GM08714 (cell line): ENCODE results near the gene FGF4.
"Not testable (repeated sequence)": the region's sequence is repeated elsewhere in the genome, so short reads cannot be mapped to it uniquely, and the experiment has no call there.

Source experiments
- H3K4me3 ChIP-seq: fragments of 200-500 bp; sonication (Bioruptor generic); 2 replicates; pipeline ENCODE4 v1.5.1; 2014; ENCODE audit warnings: mild to moderate bottlenecking, low read length, inconsistent platforms
- ZNF274 ChIP-seq: IDR thresholded peaks from 2 replicates; pipeline ENCODE4 v1.6.1; 2012; ENCODE audit warnings: mild to moderate bottlenecking, low read depth, low read length

The FGF4 gene

DNA sequence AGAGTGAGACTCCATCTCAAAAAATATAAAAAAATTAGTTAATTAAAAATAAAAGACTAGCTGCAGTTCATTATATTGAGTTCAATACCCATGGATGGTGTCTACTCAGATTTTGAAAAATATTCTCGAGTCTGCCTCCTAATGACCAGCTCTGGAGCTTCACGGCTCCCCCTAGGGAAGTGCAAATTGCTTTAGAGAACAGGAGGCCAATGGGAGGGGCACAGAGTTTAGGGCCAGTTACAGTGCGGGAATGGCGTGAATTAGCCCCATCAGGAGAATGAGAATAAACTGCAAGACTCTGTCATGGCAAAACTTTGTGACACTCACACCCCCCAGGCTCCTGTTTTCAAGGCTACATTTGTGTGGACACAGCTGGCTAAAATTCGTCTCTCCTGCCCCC lies 4.6 kb downstream of the FGF4 start:
- no peak for TF ChIP-seq ZNF274
- H3K4me3 ChIP-seq, result no peak overlapping the region

GRCh38 chr11:69765498-69765995 lies 9.6 kb downstream of the FGF4 start:
- TF ChIP-seq ZNF274, result no peak
- H3K4me3 ChIP-seq, result no peak overlapping the region

DNA sequence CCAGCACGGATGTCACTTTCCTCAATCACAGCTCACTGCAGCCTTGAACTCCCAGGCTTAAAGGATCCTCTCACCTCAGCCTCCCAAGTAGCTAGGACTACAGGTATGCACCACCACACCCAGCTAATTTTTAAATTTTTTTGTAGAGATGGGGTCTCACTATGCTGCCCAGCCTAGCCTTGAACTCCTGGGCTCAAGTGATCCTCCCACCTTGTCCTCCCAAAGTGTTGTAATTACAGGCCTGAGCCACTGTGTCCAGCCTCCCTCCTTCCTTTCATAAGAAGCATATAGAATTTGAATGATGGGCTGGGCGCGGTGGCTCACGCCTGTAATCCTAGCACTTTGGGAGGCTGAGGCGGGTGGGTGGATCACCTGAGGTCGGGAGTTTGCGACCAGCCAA lies 10.2 kb downstream of the FGF4 start:
- H3K4me3 ChIP-seq, result not testable (repeated sequence)

GRCh38 chr11:69760319-69760718 lies 14.8 kb downstream of the FGF4 start:
- TF ChIP-seq ZNF274, result no peak
- no peak overlapping the region for H3K4me3 ChIP-seq

GRCh38 chr11:69752890-69753289 lies 22.3 kb downstream of the FGF4 start:
- no peak overlapping the region for H3K4me3 ChIP-seq
- TF ChIP-seq ZNF274, result no peak

DNA sequence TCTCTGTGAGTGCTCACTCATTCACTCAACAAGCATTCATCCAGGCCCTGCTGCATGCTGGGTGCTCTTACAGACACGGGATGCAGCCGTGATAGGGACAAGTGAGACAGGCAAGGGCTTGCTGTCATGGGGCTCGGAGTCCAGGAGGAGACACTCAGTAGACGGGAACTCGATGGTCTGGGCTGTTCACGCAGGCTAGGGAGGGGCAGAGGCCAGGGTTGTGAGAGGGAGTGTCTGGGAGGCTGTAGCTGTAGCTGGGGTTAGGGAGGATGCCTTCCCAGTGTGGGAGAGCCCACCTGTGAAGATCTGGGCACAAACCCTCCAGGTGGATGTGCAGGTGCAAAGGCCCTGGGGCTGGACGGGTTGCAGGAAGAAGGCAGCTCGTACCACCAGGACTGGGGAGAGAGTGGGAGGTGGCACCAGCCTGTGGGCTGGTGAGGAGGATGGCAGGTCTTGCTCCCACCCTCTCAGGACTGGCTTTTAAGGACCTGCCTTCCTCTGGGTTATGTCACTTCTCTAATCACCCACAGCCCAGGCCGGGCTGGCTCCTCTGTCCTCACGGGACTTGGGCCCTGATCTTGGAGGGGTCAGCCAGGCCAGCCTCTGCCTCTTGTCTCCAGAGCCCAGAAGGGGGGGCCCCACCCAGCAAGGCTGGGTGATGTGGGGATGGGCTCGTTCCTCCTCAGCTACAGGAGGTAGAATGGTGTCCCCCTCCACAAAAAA lies 24.1 kb downstream of the FGF4 start:
- no peak overlapping the region for H3K4me3 ChIP-seq
- TF ChIP-seq ZNF274, result no peak

DNA sequence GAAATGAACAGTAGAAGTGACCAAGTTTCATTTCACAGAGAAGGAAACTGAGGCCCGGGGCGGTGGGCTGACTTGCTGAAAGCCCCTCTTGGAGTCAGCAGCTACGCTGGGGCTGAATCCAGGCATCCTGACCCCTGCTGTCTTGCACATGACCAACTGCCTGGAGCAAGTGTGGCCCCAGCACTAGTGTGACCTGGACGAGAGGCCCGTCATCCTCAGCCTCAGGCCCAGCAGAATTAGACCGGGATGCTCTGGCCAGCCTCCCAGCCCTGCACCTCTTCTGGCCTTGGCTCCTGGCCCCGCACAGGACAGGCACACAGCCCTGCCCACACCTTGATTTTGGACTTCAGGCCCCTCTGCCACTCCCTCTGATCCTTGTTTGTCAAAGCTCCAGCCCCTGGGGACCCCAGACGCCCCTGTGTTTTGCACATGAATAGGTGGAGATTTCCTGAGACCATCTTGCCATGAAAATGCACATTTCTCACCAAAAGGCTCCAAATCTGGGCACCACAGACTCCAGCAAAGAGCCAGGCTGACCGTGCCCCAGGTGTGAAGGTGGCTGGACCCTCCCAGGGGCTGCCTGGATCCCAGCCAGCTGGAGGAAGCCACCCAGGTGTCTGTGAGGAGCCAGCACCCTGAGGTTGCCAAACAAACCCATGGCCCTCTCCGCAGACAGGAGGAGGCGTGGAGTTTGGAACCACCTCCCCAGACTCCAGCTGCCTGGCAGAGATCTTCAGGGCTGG lies 24.9 kb downstream of the FGF4 start:
- no peak overlapping the region for H3K4me3 ChIP-seq
- TF ChIP-seq ZNF274, result no peak

DNA sequence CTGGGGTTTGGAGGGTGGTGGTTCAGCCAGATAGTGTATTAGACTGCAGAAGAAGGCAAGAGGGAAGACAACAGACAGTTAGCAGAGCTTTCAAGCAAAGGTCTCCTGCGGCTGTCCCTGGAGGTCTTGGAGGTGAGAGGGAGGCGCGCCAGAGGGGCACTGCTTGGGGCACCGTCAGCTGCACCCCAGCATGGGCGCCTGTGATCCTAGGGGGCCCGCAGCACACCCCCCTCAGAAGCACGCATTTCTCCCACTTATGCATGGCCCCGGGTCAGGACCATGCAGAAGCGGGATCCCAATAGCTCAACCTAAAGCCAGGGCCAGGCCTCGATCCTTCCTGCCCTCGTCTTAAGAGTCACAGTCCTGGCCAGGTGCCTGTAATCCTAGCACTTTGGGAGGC lies 26.5 kb downstream of the FGF4 start:
- H3K4me3 ChIP-seq, result no peak overlapping the region
- TF ChIP-seq ZNF274, result no peak

- no peak for TF ChIP-seq ZNF274
Observed at GRCh38 chr11:69746752-69747742, 28.1 kb downstream of the FGF4 start.

GRCh38 chr11:69746140-69746539 lies 29.0 kb downstream of the FGF4 start:
- no peak for TF ChIP-seq ZNF274
- no peak overlapping the region for H3K4me3 ChIP-seq

More at GRCh38 chr11:69746752-69747742, 28.1 kb downstream of the FGF4 start:
- H3K4me3 ChIP-seq, result no peak overlapping the region

DNA sequence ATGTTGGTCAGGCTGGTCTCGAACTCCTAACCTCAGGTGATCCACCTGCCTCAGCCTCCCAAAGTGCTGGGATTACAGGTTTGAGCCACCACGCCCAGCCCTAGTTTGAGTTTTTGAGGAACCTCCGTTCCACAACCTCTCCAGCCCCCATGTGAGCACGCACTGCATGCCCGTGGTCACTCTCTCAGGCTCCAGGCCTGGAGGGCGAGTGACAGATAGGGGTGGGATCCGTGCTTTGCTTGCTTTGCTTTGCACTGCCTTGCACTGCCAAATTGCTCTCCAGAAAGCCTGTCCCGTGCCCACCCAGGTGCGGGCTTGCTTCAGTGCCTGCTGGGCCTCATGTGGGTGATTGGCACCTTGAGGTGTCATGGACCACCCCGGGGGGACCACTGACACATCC lies 29.9 kb downstream of the FGF4 start:
- no peak overlapping the region for H3K4me3 ChIP-seq
- TF ChIP-seq ZNF274, result no peak

- no peak overlapping the region for H3K4me3 ChIP-seq
- TF ChIP-seq ZNF274, result no peak
Observed at GRCh38 chr11:69744435-69744834, 30.7 kb downstream of the FGF4 start.

DNA sequence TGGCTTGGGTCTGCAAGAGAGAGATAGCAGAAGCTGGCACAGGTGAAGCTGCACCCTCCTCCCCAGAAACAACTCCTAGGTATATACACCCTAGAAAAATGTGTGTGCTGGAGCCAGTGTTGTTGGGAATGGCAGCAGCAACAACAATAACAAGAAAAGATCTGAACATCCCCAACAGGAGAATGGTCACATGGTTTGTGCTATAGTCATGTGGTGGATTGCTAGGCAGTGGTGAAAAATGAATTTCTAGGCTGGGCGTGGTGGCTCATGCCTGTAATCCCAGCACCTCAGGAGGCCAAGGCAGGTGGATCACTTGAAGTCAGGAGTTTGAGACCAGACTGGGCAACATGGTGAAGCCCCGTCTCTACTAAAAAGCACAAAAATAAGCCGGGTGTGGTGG lies 40.3 kb downstream of the FGF4 start:
- no peak for TF ChIP-seq ZNF274

DNA sequence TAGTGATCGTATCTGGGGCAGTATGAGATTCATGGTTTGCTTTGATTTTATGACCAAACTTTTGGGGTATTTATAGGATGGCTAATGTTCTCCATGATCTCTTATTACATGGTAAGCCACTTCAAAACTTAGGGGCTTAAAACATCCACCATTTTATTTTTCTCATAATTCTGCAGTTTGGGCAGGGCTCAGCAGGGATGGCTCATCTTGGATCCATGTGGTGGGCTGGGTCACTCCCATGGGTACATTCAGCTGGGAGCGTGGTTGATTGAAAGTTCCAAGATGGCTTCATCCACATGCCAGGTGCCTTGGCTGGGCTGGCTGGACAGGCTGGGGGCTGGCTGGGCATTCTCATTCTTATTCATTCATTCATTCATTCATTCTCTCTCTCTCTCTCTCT lies 40.8 kb downstream of the FGF4 start:
- no peak for TF ChIP-seq ZNF274
- H3K4me3 ChIP-seq, result no peak overlapping the region

More for the DNA sequence above, 40.3 kb downstream of the FGF4 start:
- no peak overlapping the region for H3K4me3 ChIP-seq
